ENCODE measurements around the gene GPR21.

DNA sequence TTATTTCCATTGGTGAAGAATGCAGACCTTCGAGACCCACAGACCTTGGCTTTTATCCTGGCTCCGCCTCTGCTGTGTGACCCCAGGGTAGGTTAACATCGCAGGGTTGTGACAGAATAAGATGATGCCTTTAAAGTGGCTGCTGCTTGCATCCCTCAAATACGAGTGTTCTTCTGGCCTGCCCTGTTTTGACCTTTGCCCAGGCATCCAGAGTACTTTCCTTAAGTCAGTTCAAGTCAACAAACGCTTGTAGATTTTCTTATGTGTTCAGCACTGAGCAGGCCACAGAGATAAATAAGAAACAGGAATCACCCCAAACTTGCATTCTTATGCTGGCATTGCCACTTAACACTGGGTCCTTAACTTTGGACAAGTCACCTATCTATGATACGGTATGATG is 50.2 kb downstream of the GPR21 start:
- TF ChIP-seq, protein P1, sequence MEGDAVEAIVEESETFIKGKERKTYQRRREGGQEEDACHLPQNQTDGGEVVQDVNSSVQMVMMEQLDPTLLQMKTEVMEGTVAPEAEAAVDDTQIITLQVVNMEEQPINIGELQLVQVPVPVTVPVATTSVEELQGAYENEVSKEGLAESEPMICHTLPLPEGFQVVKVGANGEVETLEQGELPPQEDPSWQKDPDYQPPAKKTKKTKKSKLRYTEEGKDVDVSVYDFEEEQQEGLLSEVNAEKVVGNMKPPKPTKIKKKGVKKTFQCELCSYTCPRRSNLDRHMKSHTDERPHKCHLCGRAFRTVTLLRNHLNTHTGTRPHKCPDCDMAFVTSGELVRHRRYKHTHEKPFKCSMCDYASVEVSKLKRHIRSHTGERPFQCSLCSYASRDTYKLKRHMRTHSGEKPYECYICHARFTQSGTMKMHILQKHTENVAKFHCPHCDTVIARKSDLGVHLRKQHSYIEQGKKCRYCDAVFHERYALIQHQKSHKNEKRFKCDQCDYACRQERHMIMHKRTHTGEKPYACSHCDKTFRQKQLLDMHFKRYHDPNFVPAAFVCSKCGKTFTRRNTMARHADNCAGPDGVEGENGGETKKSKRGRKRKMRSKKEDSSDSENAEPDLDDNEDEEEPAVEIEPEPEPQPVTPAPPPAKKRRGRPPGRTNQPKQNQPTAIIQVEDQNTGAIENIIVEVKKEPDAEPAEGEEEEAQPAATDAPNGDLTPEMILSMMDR (IDR thresholded peaks at IDR 0.05): no peak
- TF ChIP-seq POLR2A (IDR thresholded peaks at IDR 0.05): no peak
- no peak for TF ChIP-seq EP300 (IDR thresholded peaks at IDR 0.05)
- TF ChIP-seq POLR2AphosphoS5 (IDR thresholded peaks at IDR 0.05): no peak

Data from stomach (tissue), 4 donors.